Thyroid gland (tissue), 4 donors: ENCODE results near the gene EPN1.
A peak's percentile ranks its signal among the peaks of the same experiment; 100 is the strongest.

Experiments used
- POLR2A ChIP-seq, 2 donors: fragments of 450-650 bp; IDR thresholded peaks; one replicate each; pipeline ENCODE4 v1.6.1; 2017; ENCODE audit warnings: antibody characterized with exemption in 2 of 2, mild to moderate bottlenecking in 2 of 2, moderate library complexity in 1 of 2
- TF ChIP-seq, protein P1 (sequence below), 6 experiments: fragments of 200-600 bp in 3 of 6; fragments of 450-650 bp in 3 of 6; sonication (generic) in 3 of 6; IDR thresholded peaks; one replicate each; pipeline ENCODE4 v1.5.1; 2016 to 2019; ENCODE audit warnings: antibody characterized with exemption in 6 of 6, mild to moderate bottlenecking in 2 of 6, inconsistent platforms in 1 of 6, moderate library complexity in 1 of 6

DNA sequence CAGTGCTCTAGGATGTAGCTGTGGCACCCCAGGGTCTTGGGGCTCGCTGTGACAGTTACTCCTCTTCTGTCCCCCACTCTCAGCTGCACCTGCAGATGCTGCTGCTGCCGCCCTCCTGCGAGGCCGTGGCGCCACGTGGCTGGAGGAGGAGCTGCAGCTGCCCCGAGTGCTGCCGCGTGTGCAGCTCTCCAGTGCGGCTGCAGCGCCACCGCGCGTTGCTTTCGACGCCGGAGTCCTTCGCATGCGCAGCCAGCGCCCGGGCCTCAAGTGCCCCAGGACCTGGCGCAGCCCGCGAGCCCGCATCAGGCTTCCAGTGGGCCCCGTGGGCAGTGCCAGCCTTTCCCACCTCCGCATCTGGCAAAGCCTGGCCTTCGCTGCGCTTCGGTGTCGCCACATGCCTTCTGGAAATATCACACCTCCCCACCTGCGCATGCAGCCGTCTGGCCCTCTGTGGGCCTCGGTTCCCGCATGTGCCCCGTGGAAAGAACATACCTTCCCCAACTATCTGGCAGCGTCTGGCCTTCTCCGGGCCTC is 34.9 kb upstream of the EPN1 start:
- TF ChIP-seq, protein P1, sequence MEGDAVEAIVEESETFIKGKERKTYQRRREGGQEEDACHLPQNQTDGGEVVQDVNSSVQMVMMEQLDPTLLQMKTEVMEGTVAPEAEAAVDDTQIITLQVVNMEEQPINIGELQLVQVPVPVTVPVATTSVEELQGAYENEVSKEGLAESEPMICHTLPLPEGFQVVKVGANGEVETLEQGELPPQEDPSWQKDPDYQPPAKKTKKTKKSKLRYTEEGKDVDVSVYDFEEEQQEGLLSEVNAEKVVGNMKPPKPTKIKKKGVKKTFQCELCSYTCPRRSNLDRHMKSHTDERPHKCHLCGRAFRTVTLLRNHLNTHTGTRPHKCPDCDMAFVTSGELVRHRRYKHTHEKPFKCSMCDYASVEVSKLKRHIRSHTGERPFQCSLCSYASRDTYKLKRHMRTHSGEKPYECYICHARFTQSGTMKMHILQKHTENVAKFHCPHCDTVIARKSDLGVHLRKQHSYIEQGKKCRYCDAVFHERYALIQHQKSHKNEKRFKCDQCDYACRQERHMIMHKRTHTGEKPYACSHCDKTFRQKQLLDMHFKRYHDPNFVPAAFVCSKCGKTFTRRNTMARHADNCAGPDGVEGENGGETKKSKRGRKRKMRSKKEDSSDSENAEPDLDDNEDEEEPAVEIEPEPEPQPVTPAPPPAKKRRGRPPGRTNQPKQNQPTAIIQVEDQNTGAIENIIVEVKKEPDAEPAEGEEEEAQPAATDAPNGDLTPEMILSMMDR (IDR thresholded peaks at IDR 0.05), result peak in 5 of 6 experiments; percentile 13 to 59 (median 54)
- TF ChIP-seq POLR2A (IDR thresholded peaks at IDR 0.05), result no peak
